ENCODE results near the gene IGFBP5.

GRCh38 chr2:216657980-216658379 lies 37.4 kb downstream of the IGFBP5 start:
- TF ChIP-seq CTCF (IDR thresholded peaks at IDR 0.05) (no peak), POLR2AphosphoS5 (IDR thresholded peaks at IDR 0.05) (peak in 1 of 3 donors; percentile 12), POLR2A (IDR thresholded peaks at IDR 0.05) (no peak)

Measured in breast epithelium (tissue), 3 donors.